ENCODE data around the gene ZNF429.

DNA sequence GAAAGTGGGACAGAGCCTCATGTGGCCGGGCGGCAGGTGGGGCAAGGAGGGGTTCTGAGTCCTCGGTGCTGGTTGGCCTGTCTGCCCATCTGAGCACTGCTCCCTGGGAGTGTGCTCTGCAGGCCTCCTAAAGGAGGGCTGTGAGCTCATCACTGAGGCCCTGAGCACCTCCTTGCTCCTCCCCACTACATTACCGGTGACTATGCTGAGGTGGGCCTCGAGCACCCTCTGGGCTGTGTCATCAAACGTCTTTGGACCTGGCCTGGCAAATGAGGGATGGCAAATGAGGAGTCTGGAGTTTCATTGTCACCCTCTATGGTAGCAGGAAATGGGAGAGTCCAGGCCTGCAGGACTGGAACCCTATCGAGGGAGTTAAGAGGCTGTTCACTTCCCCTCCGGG is 38.8 kb upstream of the ZNF429 start:
- TF ChIP-seq, protein P1, sequence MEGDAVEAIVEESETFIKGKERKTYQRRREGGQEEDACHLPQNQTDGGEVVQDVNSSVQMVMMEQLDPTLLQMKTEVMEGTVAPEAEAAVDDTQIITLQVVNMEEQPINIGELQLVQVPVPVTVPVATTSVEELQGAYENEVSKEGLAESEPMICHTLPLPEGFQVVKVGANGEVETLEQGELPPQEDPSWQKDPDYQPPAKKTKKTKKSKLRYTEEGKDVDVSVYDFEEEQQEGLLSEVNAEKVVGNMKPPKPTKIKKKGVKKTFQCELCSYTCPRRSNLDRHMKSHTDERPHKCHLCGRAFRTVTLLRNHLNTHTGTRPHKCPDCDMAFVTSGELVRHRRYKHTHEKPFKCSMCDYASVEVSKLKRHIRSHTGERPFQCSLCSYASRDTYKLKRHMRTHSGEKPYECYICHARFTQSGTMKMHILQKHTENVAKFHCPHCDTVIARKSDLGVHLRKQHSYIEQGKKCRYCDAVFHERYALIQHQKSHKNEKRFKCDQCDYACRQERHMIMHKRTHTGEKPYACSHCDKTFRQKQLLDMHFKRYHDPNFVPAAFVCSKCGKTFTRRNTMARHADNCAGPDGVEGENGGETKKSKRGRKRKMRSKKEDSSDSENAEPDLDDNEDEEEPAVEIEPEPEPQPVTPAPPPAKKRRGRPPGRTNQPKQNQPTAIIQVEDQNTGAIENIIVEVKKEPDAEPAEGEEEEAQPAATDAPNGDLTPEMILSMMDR (IDR thresholded peaks at IDR 0.05), result no peak
- TF ChIP-seq POLR2AphosphoS5 (IDR thresholded peaks at IDR 0.05; ENCODE audit: insufficient read depth in 1 of 2, low read depth in 1 of 2), result no peak

All from vagina (tissue), 2 donors.